Body of pancreas (tissue), 4 donors: ENCODE data around the gene CPOX.

ENCODE experiments used
- CTCF ChIP-seq, 7 experiments: fragments of 450-650 bp in 4 of 7; fragments of 200-600 bp in 3 of 7; sonication (generic) in 3 of 7; IDR thresholded peaks; one replicate each; pipeline ENCODE4 v1.5.1; 2016 to 2019; ENCODE audit warnings: antibody characterized with exemption in 7 of 7
- POLR2A ChIP-seq, 3 donors: fragments of 450-650 bp; IDR thresholded peaks; one replicate each; pipeline ENCODE4 v1.6.1; 2016; ENCODE audit warnings: antibody characterized with exemption in 3 of 3, mild to moderate bottlenecking in 2 of 3

- TF ChIP-seq CTCF (IDR thresholded peaks at IDR 0.05): no peak
- no peak for TF ChIP-seq POLR2A (IDR thresholded peaks at IDR 0.05)
Observed at GRCh38 chr3:98550833-98551232, 42.6 kb downstream of the CPOX start.
